ENCODE measurements around the gene TMSB4X.
A peak's percentile ranks its signal among the peaks of the same experiment; 100 is the strongest.

Gene TMSB4X

DNA sequence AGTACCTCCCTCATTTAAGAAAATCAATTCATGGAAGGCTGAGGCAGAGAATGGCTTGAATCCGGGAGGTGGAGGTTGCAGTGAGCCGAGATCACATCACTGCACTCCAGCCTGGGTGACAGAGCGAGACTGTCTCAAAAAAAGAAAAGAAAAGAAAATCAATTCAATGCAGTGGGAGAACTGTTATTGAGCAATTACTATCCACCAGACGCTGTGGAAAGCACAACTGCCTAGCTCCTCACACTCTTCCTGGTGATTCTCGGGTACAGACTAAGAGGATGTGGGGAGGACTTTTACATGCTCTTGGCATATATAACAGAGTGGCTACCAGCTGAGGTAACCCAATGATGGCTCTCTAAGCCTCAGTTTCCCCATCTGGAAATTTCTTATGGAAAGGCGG is 2.7 kb upstream of the TMSB4X start:
- peak overlapping the region; percentile 95 for H3K4me3 ChIP-seq (ENCODE audit: low read length)
- H3K4me1 ChIP-seq (ENCODE audit: low read length) = peaks cover 63% of the 10 kb centered on the region
- TF ChIP-seq, protein P1, sequence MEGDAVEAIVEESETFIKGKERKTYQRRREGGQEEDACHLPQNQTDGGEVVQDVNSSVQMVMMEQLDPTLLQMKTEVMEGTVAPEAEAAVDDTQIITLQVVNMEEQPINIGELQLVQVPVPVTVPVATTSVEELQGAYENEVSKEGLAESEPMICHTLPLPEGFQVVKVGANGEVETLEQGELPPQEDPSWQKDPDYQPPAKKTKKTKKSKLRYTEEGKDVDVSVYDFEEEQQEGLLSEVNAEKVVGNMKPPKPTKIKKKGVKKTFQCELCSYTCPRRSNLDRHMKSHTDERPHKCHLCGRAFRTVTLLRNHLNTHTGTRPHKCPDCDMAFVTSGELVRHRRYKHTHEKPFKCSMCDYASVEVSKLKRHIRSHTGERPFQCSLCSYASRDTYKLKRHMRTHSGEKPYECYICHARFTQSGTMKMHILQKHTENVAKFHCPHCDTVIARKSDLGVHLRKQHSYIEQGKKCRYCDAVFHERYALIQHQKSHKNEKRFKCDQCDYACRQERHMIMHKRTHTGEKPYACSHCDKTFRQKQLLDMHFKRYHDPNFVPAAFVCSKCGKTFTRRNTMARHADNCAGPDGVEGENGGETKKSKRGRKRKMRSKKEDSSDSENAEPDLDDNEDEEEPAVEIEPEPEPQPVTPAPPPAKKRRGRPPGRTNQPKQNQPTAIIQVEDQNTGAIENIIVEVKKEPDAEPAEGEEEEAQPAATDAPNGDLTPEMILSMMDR (IDR thresholded peaks at IDR 0.05; ENCODE audit: low read depth, low read length) = no peak
- no peak for TF ChIP-seq EZH2phosphoT487 (IDR thresholded peaks at IDR 0.05; ENCODE audit: low read depth)
- peak overlapping the region; percentile 100 for H3K27ac ChIP-seq (ENCODE audit: low read length)
- H3K79me2 ChIP-seq (ENCODE audit: low read length) = peaks cover 60% of the 10 kb centered on the region
- H3K9me3 ChIP-seq (ENCODE audit: insufficient read depth, low read length) = no peaks in the 10 kb centered on the region
- no peak overlapping the region for H2AFZ ChIP-seq (ENCODE audit: low read depth, low read length)
- peaks cover 15% of the 10 kb centered on the region for H4K20me1 ChIP-seq (ENCODE audit: insufficient read depth, low read length)
- peak overlapping the region; percentile 98 for H3K4me2 ChIP-seq (ENCODE audit: low read length)
- H3K9ac ChIP-seq (ENCODE audit: low read length) = peak overlapping the region; percentile 100
- peaks cover 20% of the 10 kb centered on the region for H3K36me3 ChIP-seq (replicated peaks; ENCODE audit: low read depth, low read length)
- no peaks in the 10 kb centered on the region for H3K27me3 ChIP-seq (ENCODE audit: low read depth, low read length)

DNA sequence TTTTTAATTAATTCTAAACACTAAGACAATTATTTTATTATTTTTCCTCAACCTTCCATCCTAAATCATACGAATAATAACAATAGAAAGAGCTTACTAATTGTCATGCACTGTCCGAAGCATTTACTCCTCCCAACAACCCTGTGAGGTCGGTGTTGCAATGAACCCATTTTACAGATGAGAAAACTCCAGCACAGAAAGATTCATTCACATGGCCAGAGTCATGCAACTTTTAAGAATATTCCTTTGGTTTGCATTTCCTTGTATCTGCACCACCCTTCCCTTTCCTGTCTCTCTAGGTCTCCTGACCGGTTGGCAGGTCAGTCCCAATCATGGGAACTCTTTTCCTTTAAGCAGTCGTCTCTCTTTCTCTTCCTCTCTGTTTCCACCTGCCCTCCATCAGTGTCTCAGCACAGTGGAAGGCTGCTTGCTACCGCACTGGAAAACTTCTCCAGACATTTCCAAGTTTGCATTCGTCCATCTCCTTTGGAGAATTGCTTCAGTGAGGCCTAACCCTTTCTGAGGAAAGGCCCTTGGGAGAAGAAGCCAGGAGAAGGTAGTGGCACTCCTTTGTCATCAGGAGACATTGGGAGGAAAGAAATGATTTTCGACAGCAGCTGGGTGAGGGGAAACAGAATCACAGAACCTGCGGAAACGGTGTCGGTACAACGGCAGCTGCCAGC is 1.9 kb upstream of the TMSB4X start:
- no peak overlapping the region for H2AFZ ChIP-seq (ENCODE audit: low read depth, low read length)
- H3K4me1 ChIP-seq (ENCODE audit: low read length) = peaks cover 63% of the 10 kb centered on the region
- H4K20me1 ChIP-seq (ENCODE audit: insufficient read depth, low read length) = peaks cover 20% of the 10 kb centered on the region
- peak overlapping the region; percentile 100 for H3K27ac ChIP-seq (ENCODE audit: low read length)
- peak overlapping the region; percentile 95 for H3K4me3 ChIP-seq (ENCODE audit: low read length)
- H3K36me3 ChIP-seq (replicated peaks; ENCODE audit: low read depth, low read length) = peaks cover 27% of the 10 kb centered on the region
- no peaks in the 10 kb centered on the region for H3K27me3 ChIP-seq (ENCODE audit: low read depth, low read length)
- TF ChIP-seq, protein P1 (IDR thresholded peaks at IDR 0.05; ENCODE audit: low read depth, low read length) = no peak
- no peak for TF ChIP-seq EZH2phosphoT487 (IDR thresholded peaks at IDR 0.05; ENCODE audit: low read depth)
- H3K4me2 ChIP-seq (ENCODE audit: low read length) = peak overlapping the region; percentile 98
- H3K9ac ChIP-seq (ENCODE audit: low read length) = peak overlapping the region; percentile 100
- peaks cover 68% of the 10 kb centered on the region for H3K79me2 ChIP-seq (ENCODE audit: low read length)
- no peaks in the 10 kb centered on the region for H3K9me3 ChIP-seq (ENCODE audit: insufficient read depth, low read length)

DNA sequence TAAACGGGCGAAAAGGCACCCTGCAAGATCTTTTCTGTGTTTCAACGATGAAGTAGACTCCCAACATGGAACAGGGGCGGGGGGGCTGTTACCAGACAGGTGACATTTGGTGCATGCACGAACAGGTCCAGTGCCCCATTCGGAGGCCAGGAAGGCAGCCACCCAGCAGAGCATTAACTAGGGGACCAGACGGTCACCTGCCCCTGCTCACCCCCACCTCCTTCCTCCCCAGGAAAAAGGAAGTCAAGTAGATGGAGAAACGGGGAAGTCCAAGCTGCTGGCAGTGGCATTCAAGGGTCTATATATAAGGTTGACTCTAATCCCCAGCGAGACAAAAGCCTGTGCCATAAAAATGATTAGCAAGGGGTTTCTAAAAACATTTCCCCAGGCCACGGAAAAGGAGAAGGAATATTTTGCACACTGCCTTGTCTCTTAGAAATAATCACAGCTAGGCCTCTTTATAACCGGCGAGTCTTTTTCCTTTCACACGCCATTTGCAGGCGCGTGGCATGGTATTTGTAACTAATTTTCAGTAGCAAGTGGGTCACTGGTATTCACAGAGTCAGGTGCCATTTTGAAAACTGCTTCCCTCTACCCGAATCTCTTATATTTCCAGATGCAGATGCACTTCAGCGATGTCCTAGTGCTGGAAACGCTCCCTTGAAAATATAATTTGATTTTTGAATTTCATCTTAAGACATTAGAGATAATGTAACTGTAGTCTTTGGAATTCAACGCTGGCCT is 1.2 kb upstream of the TMSB4X start:
- no peak for TF ChIP-seq EZH2phosphoT487 (IDR thresholded peaks at IDR 0.05; ENCODE audit: low read depth)
- TF ChIP-seq, protein P1 (IDR thresholded peaks at IDR 0.05; ENCODE audit: low read depth, low read length) = no peak
- Histone ChIP-seq H3K4me2 (ENCODE audit: low read length) (peak overlapping the region; percentile 98), H3K9me3 (ENCODE audit: insufficient read depth, low read length) (no peaks in the 10 kb centered on the region), H3K79me2 (ENCODE audit: low read length) (peaks cover 75% of the 10 kb centered on the region), H3K27ac (ENCODE audit: low read length) (peak overlapping the region; percentile 100), H2AFZ (ENCODE audit: low read depth, low read length) (no peak overlapping the region), H3K4me3 (ENCODE audit: low read length) (peak overlapping the region; percentile 95), H3K9ac (ENCODE audit: low read length) (peak overlapping the region; percentile 100), H3K36me3 (replicated peaks; ENCODE audit: low read depth, low read length) (peaks cover 28% of the 10 kb centered on the region), H3K27me3 (ENCODE audit: low read depth, low read length) (no peaks in the 10 kb centered on the region), H4K20me1 (ENCODE audit: insufficient read depth, low read length) (peaks cover 20% of the 10 kb centered on the region), H3K4me1 (ENCODE audit: low read length) (peaks cover 63% of the 10 kb centered on the region)

DNA sequence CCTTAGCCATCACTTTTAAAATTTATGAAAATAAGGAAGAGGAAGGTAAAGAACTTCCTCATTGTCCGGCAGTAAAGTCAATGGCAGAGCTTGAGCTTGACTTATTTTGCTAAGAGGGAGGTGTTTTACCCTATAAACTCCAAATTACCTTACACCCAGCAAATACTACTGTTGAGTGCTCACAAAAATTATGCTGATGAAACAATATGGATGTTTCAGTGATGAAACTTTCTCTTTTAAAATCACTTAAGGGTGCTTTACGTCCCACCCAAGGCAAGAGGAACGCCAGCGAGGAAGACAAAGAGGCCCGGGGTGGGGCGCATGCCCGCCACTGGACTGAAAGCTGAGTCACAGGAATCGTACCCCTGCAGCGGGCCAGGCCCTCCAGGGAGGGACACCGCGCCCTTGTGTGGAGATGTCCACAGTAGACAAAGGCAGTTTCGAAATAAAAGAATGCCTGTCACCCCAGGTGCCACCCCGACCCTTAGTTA is 560 bp upstream of the TMSB4X start:
- Histone ChIP-seq H3K36me3 (replicated peaks; ENCODE audit: low read depth, low read length) (peaks cover 28% of the 10 kb centered on the region), H2AFZ (ENCODE audit: low read depth, low read length) (no peak overlapping the region), H3K4me3 (ENCODE audit: low read length) (peak overlapping the region; percentile 95), H3K27ac (ENCODE audit: low read length) (peak overlapping the region; percentile 100), H4K20me1 (ENCODE audit: insufficient read depth, low read length) (peaks cover 20% of the 10 kb centered on the region), H3K27me3 (ENCODE audit: low read depth, low read length) (no peaks in the 10 kb centered on the region), H3K4me1 (ENCODE audit: low read length) (peaks cover 63% of the 10 kb centered on the region), H3K79me2 (ENCODE audit: low read length) (peaks cover 75% of the 10 kb centered on the region), H3K9me3 (ENCODE audit: insufficient read depth, low read length) (no peaks in the 10 kb centered on the region), H3K4me2 (ENCODE audit: low read length) (peak overlapping the region; percentile 98), H3K9ac (ENCODE audit: low read length) (peak overlapping the region; percentile 100)
- TF ChIP-seq, protein P1 (IDR thresholded peaks at IDR 0.05; ENCODE audit: low read depth, low read length) = no peak
- no peak for TF ChIP-seq EZH2phosphoT487 (IDR thresholded peaks at IDR 0.05; ENCODE audit: low read depth)
